Body of pancreas (tissue), 4 donors: ENCODE results near the gene COMMD3. TPM values are rescaled to one million over a fixed set of nuclear protein-coding genes. Genes with fewer than 3 reads are reported as not detected.
A peak's percentile ranks its signal among the peaks of the same experiment; 100 is the strongest.

Source experiments
- ATAC-seq: fragments of 150-250 bp; one replicate; pipeline ENCODE4 v1.9.1; 2016
- DNase-seq, 4 donors: peaks; one replicate each; pipeline ENCODE4 v3.0.0-alpha.2; 2019
- H3K27ac ChIP-seq, 4 donors: fragments of 200-600 bp; sonication (generic); 1 replicate in 3 of 4; 2 replicates in 1 of 4; pipeline versions ENCODE4 v1.5.1 to v1.6.1; 2016 to 2019; ENCODE audit warnings: mild to moderate bottlenecking in 1 of 4, mixed read lengths in 1 of 4, moderate library complexity in 1 of 4
- H3K27me3 ChIP-seq, 2 donors: fragments of 200-600 bp; sonication (generic); one replicate each; pipeline ENCODE4 v1.6.0; 2016; ENCODE audit warnings: mild to moderate bottlenecking in 1 of 2
- H3K36me3 ChIP-seq, 2 donors: fragments of 200-600 bp; sonication (generic); replicated peaks in 1 of 2; 2 replicates each; pipeline ENCODE4 v1.5.1; 2016; ENCODE audit warnings: low read depth in 2 of 2; ENCODE audit not compliant: insufficient read depth in 1 of 2
- H3K4me1 ChIP-seq: fragments of 200-600 bp; sonication (generic); one replicate; pipeline ENCODE4 v1.6.0; 2016
- H3K4me3 ChIP-seq, 2 donors: fragments of 200-600 bp; sonication (generic); 1 replicate in 1 of 2; 2 replicates in 1 of 2; pipeline ENCODE4 v1.5.1; 2016 to 2019
- H3K9me3 ChIP-seq, 3 donors: fragments of 200-600 bp; sonication (generic); 1 replicate in 2 of 3; 2 replicates in 1 of 3; pipeline ENCODE4 v1.5.1; 2016
- CTCF ChIP-seq, 7 experiments: fragments of 450-650 bp in 4 of 7; fragments of 200-600 bp in 3 of 7; sonication (generic) in 3 of 7; IDR thresholded peaks; one replicate each; pipeline ENCODE4 v1.5.1; 2016 to 2019; ENCODE audit warnings: antibody characterized with exemption in 7 of 7
- POLR2A ChIP-seq, 3 donors: fragments of 450-650 bp; IDR thresholded peaks; one replicate each; pipeline ENCODE4 v1.6.1; 2016; ENCODE audit warnings: antibody characterized with exemption in 3 of 3, mild to moderate bottlenecking in 2 of 3
- WGBS, 2 donors: methylation state at CpG; one replicate each; pipeline ENCODE4 v1.1.5; 2017; 5-methylcytosine and 5-hydroxymethylcytosine counted together
- intact Hi-C: fragments of 100-400 bp; cut with DNase I; formaldehyde crosslinking; loops from one replicate; pipeline ENCODE4 v1.15.1; 2023
- total RNA-seq, 2 donors: library from RNA; depleted of rRNA; stranded (reverse); fragments of >200 nt; gene quantifications; one replicate each; pipeline ENCODE4 v1.1.0, GENCODE V29; 2016

The COMMD3 gene
- total RNA-seq, 2 donors from 2014 or later, result 14.8 to 32.7 TPM

- TF ChIP-seq POLR2A (IDR thresholded peaks at IDR 0.05), result no peak
- TF ChIP-seq CTCF (IDR thresholded peaks at IDR 0.05), result no peak
- ATAC-seq, result no peak
- no peak for DNase-seq
- intact Hi-C loops, result no loop called here
- Histone ChIP-seq H3K36me3 (no peaks in the 10 kb centered on the region), H3K27me3 (no peaks in the 10 kb centered on the region), H3K27ac (no peak overlapping the region), H3K4me3 (no peak overlapping the region), H3K9me3 (no peaks in the 10 kb centered on the region), H3K4me1 (peaks cover 32% of the 10 kb centered on the region)
- WGBS, 2 donors, result 70 to 82% methylated on average over 2 of the region's 2 CpGs
Observed at GRCh38 chr10:22314852-22315251, 1.3 kb upstream of the COMMD3 start.

GRCh38 chr10:22315455-22316285 lies 518 bp upstream of the COMMD3 start:
- 0 to 1% methylated on average over 27 to 52 of the region's 53 CpGs for WGBS, 2 donors
- DNase-seq (no peak), ATAC-seq (peak; percentile 7)
- intact Hi-C loops, result no loop called here
- no peaks in the 10 kb centered on the region for H3K27me3 ChIP-seq
- no peaks in the 10 kb centered on the region for H3K9me3 ChIP-seq
- H3K27ac ChIP-seq, result peak overlapping the region; percentile 46 to 98 (median 92)
- no peak for TF ChIP-seq POLR2A (IDR thresholded peaks at IDR 0.05)
- peak in 1 of 7 experiments; percentile 13 for TF ChIP-seq CTCF (IDR thresholded peaks at IDR 0.05)
- H3K4me3 ChIP-seq, result peak overlapping the region; percentile 19 to 78
- peaks cover 35% of the 10 kb centered on the region for H3K4me1 ChIP-seq
- no peaks in the 10 kb centered on the region for H3K36me3 ChIP-seq

GRCh38 chr10:22317076-22317370 lies 835 bp downstream of the COMMD3 start:
- TF ChIP-seq POLR2A (IDR thresholded peaks at IDR 0.05) (no peak), CTCF (IDR thresholded peaks at IDR 0.05) (no peak)
- intact Hi-C loops, result no loop called here
- H3K4me3 ChIP-seq, result peak overlapping the region in 1 of 2 donors; percentile 57
- H3K27ac ChIP-seq, result peak overlapping the region; percentile 78 to 98 (median 92)
- ATAC-seq, result no peak
- 5 to 6% methylated on average over 9 of the region's 9 CpGs for WGBS, 2 donors
- no peaks in the 10 kb centered on the region for H3K9me3 ChIP-seq
- peaks cover 35% of the 10 kb centered on the region for H3K4me1 ChIP-seq
- no peaks in the 10 kb centered on the region for H3K27me3 ChIP-seq
- no peaks in the 10 kb centered on the region for H3K36me3 ChIP-seq
- peak in 1 of 4 donors; percentile 26 for DNase-seq

GRCh38 chr10:22317771-22318565 lies 1.8 kb downstream of the COMMD3 start:
- TF ChIP-seq CTCF (IDR thresholded peaks at IDR 0.05) (no peak), POLR2A (IDR thresholded peaks at IDR 0.05) (no peak)
- no peak for DNase-seq
- Histone ChIP-seq H3K36me3 (no peaks in the 10 kb centered on the region), H3K4me1 (peaks cover 43% of the 10 kb centered on the region), H3K9me3 (no peaks in the 10 kb centered on the region), H3K27ac (no peak overlapping the region), H3K27me3 (no peaks in the 10 kb centered on the region), H3K4me3 (no peak overlapping the region)
- intact Hi-C loops, result no loop called here
- 67 to 69% methylated on average over 6 of the region's 6 CpGs for WGBS, 2 donors
- no peak for ATAC-seq
